Fibroblast of gingiva (primary cell): ENCODE measurements around the gene CAMK2B.
A peak's percentile ranks its signal among the peaks of the same experiment; 100 is the strongest.

Experiments
- DNase-seq: peaks from one replicate; pipeline ENCODE4 v3.0.0-alpha.2; 2011; ENCODE audit warnings: low read depth

The CAMK2B gene

DNA sequence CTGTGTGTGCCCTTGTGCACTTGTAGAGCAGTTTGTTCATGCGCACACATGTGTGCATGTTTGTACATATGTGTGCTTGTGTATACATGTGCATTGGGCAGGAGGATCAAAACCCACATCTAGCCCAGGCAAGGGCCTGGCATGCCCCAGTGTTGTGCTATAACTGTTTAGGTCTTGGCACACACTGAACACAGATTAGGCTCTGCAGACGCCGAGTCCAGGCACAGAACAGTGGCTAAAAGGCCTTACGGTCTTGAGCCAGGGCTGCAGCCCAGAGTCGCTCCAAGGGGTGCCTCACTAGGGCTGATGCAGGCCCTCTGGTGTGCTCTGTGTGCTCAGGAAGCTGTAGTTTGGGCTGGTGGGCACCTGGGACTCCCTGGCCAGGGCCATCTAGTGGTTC, 68.9 kb downstream of the CAMK2B start:
- no peak for DNase-seq

DNA sequence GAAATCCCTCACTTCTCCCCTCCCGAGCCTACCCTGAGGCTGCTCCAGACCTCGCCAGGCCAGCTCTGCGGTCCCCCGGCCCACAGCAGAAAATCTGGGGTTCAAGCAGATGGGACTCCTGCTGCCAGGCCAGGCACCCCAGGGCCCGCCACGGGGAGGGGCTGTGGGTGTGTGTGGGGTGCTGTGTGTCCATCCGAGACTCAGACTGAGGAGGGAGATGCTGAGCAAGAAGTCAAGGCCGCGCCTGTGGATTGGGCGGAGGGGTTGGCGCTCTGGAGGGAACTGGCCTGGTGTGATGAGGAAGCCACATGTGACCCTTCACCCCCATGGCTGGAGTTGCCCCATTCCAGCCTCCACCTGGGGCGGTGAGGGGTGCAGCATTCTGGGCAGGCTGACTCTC, 73.5 kb downstream of the CAMK2B start:
- no peak for DNase-seq

DNA sequence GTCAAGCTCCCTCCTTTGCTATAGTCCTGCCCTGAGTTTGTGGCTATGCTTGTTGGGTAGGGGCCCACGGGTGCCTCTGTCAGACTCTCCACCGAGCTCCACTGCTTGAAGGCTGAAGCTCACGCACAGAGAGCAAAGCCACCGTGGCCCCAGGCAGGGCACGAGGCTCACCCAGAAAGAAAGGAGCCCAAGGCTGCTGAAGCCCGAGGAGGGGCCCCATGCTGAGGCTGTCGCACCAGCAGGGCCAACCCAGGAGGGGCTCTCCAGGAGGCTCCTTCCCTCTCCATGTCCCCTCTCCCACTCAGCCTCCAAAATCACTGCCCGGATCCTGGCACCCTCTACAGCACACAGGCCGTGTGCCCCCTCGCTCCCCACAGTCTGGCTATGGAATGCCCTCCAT, 74.1 kb downstream of the CAMK2B start:
- DNase-seq, result no peak

DNA sequence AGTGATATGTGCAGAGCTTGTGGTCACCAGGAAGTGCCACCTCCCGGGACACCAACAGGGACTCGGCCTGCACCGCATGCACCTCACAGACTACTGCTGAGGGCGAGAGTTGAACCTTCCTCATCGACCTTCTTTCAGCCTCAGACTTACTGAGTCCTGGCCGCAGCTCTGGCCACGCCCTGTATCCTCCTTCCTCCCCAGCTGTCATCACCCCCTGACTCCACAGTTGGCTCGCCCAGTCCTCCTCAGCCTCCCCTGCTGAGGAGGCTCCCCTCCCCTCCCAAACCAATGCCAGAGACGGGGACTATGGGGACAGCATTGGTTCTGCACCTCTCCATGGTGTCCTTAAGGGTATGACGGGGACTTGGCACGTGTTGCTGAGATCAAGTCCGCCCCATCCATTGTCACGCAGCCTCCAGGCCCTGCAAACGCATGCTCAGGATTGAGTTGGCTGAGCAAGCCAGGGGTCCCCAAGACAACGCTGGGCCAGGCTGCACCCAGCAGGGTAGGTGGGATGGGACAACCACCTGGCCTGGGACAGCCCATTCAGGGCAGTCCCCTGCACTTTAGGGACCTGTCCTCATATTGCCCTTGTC, 75.7 kb downstream of the CAMK2B start:
- DNase-seq, result no peak

DNA sequence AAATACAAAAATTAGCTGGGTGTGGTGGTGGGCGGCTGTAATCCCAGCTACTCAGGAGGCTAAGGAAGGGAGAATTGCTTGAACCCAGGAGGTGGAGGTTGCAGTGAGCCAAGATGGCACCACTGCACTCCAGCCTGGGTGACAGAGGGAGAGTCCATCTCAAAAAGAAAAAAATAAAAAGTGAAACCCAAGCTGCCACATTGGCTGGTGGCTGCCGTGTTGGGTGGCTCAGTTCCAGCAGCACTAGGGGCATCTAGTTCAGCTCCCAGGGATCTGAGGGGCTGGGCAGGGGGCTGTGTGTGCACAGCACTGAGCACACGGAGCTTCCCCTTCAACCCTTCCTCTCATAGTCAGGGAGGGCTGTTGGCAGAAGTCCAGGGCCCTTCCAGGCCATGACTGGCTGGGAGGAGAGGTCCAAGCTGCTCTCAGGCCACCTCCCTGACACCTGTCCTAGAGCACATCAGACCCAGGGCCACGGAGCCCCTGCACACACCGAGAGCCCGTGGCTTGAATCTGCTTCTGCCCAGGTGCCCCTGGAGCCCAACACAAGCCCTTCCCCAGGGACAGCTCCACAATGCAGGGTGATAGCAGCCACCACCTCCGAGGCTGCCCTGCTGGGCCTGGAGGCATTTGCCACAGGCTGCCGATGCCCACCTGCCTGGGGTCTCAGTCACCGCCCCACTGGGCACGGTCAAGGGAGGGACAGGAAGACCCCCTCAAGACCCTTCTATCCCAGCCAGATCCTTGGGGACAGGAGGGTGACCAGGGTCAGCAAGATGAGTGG, 77.3 kb downstream of the CAMK2B start:
- no peak for DNase-seq

DNA sequence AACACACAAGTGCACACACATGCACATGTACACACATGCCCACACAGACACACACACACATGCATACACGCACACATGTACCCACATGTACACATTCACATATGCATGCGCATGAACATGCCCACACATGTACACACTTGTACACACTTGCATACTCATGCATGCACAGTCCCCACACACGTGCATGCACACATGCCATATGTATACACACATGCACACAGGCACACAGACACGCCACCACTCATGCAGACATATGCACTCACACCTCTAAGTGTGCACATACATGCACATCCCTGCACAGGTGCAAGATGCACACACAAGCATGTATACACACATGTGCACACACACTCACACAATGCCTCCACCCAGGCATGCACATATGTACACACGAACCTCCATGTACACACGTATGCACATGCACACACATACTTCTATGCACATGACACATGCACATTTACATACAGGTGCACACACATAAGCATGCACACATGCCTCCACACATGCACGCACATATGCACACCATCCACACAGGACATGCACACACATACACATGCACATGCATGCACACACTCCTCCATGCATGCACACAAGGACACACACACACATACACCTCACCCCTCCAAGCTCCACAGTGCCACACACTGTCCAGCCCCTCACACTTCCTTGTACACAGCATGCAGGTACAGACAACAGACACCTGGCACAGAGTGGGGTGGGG, 78.8 kb downstream of the CAMK2B start:
- no peak for DNase-seq

DNA sequence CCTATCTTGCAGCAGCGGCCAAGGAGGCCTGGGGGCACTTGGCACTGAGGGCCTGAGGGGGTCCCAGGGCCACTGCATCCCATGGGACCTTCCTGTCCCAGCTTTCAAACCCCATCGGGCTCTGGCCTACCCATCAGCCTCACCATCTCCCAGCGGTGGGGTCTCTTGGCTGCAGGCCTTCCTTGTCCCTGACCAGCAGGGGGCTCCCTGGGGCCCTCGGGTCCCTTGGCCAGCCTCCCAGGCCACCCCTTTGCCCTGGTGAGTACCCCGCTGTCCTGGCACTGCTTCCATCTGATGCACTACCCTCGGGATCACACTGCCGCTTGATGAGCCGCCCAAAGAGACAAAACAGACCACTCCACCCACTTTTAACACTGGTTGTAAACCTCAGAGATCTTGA, 81.1 kb downstream of the CAMK2B start:
- no peak for DNase-seq

DNA sequence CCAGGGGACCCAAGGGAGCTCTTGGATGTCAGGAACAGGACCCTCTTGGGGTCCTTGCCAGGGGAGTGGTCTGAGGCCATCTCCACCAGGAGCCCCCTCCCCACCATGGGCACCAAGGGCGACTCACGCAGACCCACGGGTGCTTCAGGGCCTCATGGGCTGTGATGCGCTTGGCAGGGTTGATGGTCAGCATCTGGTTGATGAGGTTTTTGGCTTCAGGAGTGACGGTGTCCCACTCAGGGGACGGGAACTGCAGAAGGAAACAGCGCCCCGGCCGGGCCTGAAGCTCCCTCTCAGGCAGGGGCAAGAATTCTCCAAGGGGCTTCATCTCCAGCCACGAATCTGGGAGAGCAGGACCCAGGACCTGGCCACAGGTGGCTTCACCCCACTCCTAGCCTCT, 83.3 kb downstream of the CAMK2B start:
- no peak for DNase-seq

- DNase-seq, result peak; percentile 76
These were observed 84.3 kb downstream of the CAMK2B start for GRCh38 chr7:44240983-44241510.

GRCh38 chr7:44240376-44240775, 85.0 kb downstream of the CAMK2B start:
- no peak for DNase-seq

DNA sequence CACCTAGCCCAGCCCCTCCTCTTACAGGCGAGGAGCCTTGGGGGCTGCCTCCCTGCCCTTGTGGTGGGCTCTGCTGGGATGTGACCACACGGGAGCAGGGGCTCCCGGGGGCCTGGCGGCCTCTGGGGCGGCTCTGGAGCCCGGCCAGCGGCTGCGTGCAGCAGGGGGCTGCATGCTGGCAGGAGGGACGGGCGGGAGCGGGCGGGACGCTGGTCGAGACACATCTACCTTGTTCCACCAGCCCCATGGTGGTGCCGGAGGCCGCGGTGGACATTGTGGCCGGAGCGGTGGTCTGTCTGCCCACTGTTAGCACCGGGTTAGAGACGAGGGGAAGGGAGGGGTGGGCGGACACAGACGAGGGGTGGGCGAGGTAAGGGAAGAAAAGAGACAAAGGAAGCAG, 86.0 kb downstream of the CAMK2B start:
- no peak for DNase-seq

DNA sequence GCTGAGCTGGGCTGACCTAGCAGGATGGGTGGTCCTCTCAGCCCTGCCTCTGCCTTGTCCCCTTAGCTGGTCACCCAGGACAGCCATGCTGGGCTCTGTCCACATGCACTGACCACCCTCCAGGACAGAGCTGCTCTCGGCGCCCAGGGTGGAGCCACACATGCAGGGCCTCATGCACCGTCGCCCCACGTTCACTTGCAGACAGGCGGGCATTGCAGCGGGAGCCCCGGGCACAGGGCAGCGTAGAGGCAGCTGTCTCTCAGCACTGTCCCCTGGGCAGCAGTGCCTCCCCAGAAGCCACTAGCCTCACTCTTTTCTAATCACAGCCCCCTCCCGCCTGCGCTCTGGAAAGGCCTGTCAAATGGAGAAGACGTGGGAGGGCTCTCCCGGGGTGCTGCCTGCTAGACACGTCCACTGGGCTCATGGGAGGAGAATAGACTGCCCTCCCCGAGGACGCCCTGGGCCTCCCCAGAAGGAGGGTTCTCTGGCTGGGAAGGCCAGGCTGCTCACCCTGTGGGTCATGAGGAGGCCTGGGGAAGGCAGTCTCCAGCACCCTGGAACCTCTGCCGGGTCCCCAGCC, 87.2 kb downstream of the CAMK2B start:
- no peak for DNase-seq

- no peak for DNase-seq
These were observed 87.7 kb downstream of the CAMK2B start for GRCh38 chr7:44237696-44238095.

GRCh38 chr7:44236333-44236728, 89.1 kb downstream of the CAMK2B start:
- DNase-seq, result no peak

GRCh38 chr7:44235582-44236332, 89.6 kb downstream of the CAMK2B start:
- DNase-seq, result no peak

DNA sequence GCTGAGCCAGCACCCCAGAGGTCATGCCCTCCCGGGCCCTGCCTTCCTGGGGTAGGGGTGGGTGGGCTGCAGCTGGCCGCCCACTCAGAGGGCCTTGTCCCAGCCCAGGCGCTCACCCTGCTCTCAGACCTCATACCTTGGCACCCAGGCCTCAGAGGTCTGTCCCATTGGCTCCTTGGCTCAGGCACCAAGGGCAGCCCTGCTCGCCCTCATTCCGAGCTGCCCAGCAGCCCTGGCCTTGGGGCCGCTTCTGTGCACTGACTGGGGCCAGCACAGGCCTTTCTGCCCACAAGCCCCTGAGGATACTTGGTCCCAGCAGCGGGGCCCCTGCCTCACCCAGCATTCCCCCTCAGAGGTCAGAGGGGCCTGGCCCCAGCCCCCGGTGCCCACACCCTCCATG, 90.3 kb downstream of the CAMK2B start:
- DNase-seq, result no peak

GRCh38 chr7:44232901-44233715, 92.3 kb downstream of the CAMK2B start:
- DNase-seq, result no peak

DNA sequence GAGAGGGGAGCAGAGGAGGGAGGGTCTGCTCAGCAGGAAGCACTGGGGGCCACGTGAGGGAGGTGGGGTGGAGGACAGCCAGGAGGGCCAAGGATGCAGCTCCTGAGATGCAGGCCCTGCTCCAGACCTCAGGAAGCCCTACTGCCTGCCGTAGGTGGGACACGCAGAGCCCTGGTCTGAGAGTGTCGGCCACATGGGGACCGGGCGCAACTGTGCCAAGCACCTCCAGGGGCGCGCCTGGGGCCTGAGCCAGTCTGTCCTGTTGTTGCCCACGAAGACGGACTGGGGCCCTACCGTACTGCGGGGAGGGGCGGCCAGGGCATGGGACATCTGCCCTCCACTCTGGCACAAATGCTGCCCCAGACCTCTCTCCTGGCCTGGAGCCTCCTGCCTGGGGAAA, 93.0 kb downstream of the CAMK2B start:
- DNase-seq, result no peak

DNA sequence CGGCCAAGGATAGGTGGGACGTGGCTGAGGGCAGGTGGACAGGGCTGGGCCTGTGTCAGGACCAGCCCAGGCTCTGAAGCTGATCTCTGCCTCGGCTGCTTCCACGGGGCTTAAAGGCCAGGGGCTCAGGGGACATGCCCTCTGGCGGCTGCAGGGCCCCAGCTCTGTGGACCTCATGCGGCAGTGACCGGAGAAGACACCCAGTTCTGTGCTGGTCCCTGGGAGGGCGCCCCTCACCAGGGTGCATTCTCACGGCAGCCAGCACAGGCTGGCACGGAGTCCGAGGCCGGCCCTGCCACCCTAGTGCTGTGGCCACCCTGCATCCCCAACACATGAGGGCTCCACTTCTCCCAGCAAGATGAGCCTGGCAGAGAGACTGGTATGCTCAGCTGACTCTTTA, 94.3 kb downstream of the CAMK2B start:
- no peak for DNase-seq

DNA sequence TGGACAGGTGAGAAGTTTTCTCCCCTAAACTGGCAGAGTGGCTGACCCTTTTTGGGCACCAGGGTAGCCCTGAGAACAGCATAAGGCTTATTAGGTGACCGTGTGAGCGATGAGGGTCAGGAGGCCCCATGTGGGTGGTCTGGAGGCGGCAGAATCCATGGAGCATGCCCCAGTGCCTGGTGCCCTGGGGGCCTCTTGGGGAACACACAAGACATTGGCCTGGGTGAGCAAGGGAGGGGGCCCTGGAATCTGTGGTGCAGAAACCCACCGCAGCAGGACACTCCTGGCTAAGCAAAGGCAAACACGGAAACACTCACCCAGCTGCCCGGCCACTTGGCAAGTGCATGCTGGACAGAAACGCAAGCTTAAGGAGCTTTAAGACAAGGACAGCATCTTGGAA, 95.1 kb downstream of the CAMK2B start:
- no peak for DNase-seq

DNA sequence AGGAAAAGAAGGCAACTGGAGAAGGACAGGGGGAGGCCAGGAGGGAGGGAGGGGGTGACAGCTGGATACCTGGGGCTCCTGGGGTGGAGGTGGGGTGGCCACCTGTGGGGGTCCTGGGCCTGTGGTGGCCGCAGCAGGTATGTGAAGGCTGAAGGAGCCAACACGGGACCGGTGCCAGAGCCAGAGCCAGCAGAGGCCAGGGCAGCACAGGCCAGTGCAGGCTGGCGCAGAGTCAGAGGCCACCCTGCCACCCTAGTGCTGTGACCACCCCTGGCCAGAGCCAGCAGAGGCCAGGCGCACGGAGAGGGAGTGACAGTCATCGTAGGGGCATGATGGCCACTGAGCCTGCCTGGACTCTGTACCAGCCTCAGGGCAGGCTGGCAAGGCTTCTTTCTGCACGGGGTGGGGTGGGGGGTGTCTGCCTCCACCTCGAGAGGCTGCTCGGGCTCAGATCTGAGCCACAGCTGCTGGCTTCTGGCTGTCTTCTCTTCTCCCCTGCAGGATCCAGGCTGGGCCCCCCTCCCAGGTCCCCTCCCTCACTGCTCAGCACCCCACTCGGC, 95.8 kb downstream of the CAMK2B start:
- no peak for DNase-seq
